HepG2 (cell line): Measurements from ENCODE around the gene KANTR. TPM values are rescaled to one million over a fixed set of nuclear protein-coding genes. Genes with fewer than 3 reads are reported as not detected.

Experiments
- ATAC-seq: fragments of 200-7000 bp; cut with Tn5 transposase; 3 replicates; pipeline ENCODE4 v1.9.1; 2020; ENCODE audit warnings: mild to moderate bottlenecking, moderate library complexity
- BruUV-seq: library from RNA; stranded (reverse); fragments of 400-500 nt; replicated peaks from 2 replicates; lab custom pipeline; 2021; lab: Mats Ljungman, UMichigan
- CTCF ChIA-PET: fragments of 300-600 bp; formaldehyde crosslinking; extraction: SDS; loops from one replicate; lab custom pipeline; 2021; ENCODE audit warnings: low total read pairs, inconsistent platforms, low intra/inter-chr PET ratio; lab: Yijun Ruan, JAX
- POLR2A ChIA-PET: fragments of 350-600 bp; sonication (Branson Sonifier 250); formaldehyde crosslinking; loops from one replicate; lab custom pipeline; 2020; ENCODE audit warnings: antibody characterized with exemption, inconsistent platforms; lab: Yijun Ruan, JAX
- DNase-seq: peaks from one replicate; pipeline ENCODE4 v3.0.0-alpha.2; 2015; ENCODE audit warnings: low spot score
- FAIRE-seq: peaks from 3 replicates; lab custom pipeline; 2011; peaks lifted over from hg19 to GRCh38; lab: Jason Lieb, UNC
- H2AFZ ChIP-seq: one replicate; pipeline ENCODE4 v1.6.1; 2011; ENCODE audit warnings: low read length, inconsistent platforms
- H3K27ac ChIP-seq: fragments of 300-600 bp; 3 replicates; pipeline ENCODE4 v1.8.0; 2011; ENCODE audit warnings: mixed run types, mild to moderate bottlenecking, mixed read lengths, low read length, inconsistent platforms; ENCODE audit not compliant: insufficient read depth; ENCODE audit errors: extremely low read length
- H3K27me3 ChIP-seq, 2 experiments: fragments of 200-600 bp in 1 of 2; 2 replicates in 1 of 2; 3 replicates in 1 of 2; pipeline versions ENCODE4 v1.6.0 to v1.8.0; 2011; ENCODE audit warnings: low read length in 2 of 2, mild to moderate bottlenecking in 2 of 2, moderate library complexity in 2 of 2, inconsistent platforms in 1 of 2; ENCODE audit not compliant: insufficient read depth in 2 of 2, control insufficient read depth in 1 of 2
- H3K36me3 ChIP-seq, 2 experiments: fragments of 200-600 bp in 1 of 2; replicated peaks in 1 of 2; 2 replicates in 1 of 2; 3 replicates in 1 of 2; pipeline versions ENCODE4 v1.5.1 to v1.8.0; 2011; ENCODE audit warnings: low read length in 2 of 2, inconsistent platforms in 1 of 2; ENCODE audit not compliant: insufficient read depth in 2 of 2, control insufficient read depth in 1 of 2
- H3K4me1 ChIP-seq: 2 replicates; pipeline ENCODE4 v1.5.1; 2012; ENCODE audit warnings: low read length, inconsistent platforms; ENCODE audit not compliant: insufficient read depth
- H3K4me2 ChIP-seq: 2 replicates; pipeline ENCODE4 v1.6.0; 2011; ENCODE audit warnings: low read depth, low read length, inconsistent platforms
- H3K4me3 ChIP-seq, 3 experiments: fragments of 200-600 bp in 1 of 3; sonication (generic), shearing (Covaris generic) in 1 of 3; replicated peaks in 1 of 3; 2 replicates each; pipeline ENCODE4 v1.5.1; 2011 to 2016; ENCODE audit warnings: low read length in 3 of 3, inconsistent platforms in 2 of 3, low read depth in 2 of 3, mild to moderate bottlenecking in 2 of 3, control low read depth in 1 of 3, mixed read lengths in 1 of 3; ENCODE audit not compliant: insufficient read depth in 1 of 3
- H3K79me2 ChIP-seq: one replicate; pipeline ENCODE4 v1.6.1; 2011; ENCODE audit warnings: low read length, inconsistent platforms; ENCODE audit not compliant: insufficient read depth
- H3K9ac ChIP-seq: 2 replicates; pipeline ENCODE4 v1.6.0; 2011; ENCODE audit warnings: mild to moderate bottlenecking, low read depth, low read length, inconsistent platforms; ENCODE audit not compliant: insufficient read depth
- H3K9me3 ChIP-seq: 2 replicates; pipeline ENCODE4 v1.5.1; 2012; ENCODE audit warnings: mild to moderate bottlenecking, low read length
- H4K20me1 ChIP-seq: 2 replicates; pipeline ENCODE4 v1.6.0; 2011; ENCODE audit warnings: inconsistent platforms, mild to moderate bottlenecking, low read length, moderate library complexity; ENCODE audit not compliant: insufficient read depth
- ARNT2 ChIP-seq: sonication (generic); formaldehyde crosslinking; IDR thresholded peaks from 2 replicates; pipeline ENCODE4 v1.8.0; 2022; ENCODE audit warnings: mild to moderate bottlenecking, low read depth, missing genetic modification reagents, moderate library complexity
- CCDC6 ChIP-seq: sonication (generic); formaldehyde crosslinking; IDR thresholded peaks from 2 replicates; pipeline ENCODE4 v1.8.1; 2022; ENCODE audit warnings: mild to moderate bottlenecking, missing genetic modification reagents, moderate library complexity
- EHMT2 ChIP-seq: fragments of 200-600 bp; sonication (generic); IDR thresholded peaks from 2 replicates; pipeline ENCODE4 v1.7.0; 2017; ENCODE audit warnings: antibody characterized with exemption, low read depth, low read length, borderline replicate concordance
- ESRRA ChIP-seq: sonication (generic); formaldehyde crosslinking; IDR thresholded peaks from 2 replicates; pipeline ENCODE4 v1.5.1; 2020; ENCODE audit warnings: mild to moderate bottlenecking, low read depth, missing genetic modification reagents
- FOXA3 ChIP-seq: IDR thresholded peaks from 2 replicates; pipeline ENCODE4 v1.6.1; 2016; ENCODE audit warnings: missing genetic modification reagents, missing compliant biosample characterization
- MIER3 ChIP-seq: IDR thresholded peaks from 2 replicates; pipeline ENCODE4 v1.6.1; 2016; ENCODE audit warnings: missing compliant biosample characterization, borderline replicate concordance
- TAF15 ChIP-seq: fragments of 200-400 bp; formaldehyde crosslinking; IDR thresholded peaks from one replicate; pipeline ENCODE4 v1.6.1; 2018; ENCODE audit warnings: mild to moderate bottlenecking, low read depth, low read length; ENCODE audit not compliant: poor library complexity, severe bottlenecking
- TMF1 ChIP-seq: sonication (generic); formaldehyde crosslinking; IDR thresholded peaks from 2 replicates; pipeline ENCODE4 v1.8.1; 2022; ENCODE audit warnings: low read depth, missing genetic modification reagents
- ZEB1 ChIP-seq: IDR thresholded peaks from 2 replicates; pipeline ENCODE4 v1.6.1; 2012; ENCODE audit warnings: mild to moderate bottlenecking, low read depth, inconsistent platforms; ENCODE audit not compliant: insufficient replicate concordance
- ZNF720 ChIP-seq: sonication (generic); formaldehyde crosslinking; IDR thresholded peaks from 2 replicates; pipeline ENCODE4 v1.4.0; 2020; ENCODE audit warnings: missing genetic modification reagents
- WGBS: methylation state at CpG from one replicate; pipeline ENCODE4 v1.1.6; 2017; ENCODE audit warnings: low lambda C conversion rate; 5-methylcytosine and 5-hydroxymethylcytosine counted together
- in situ Hi-C: cut with HindIII; loops from 2 replicates; pipeline ENCODE4 v1.10.0; 2017; ENCODE audit warnings: low pct_unique_long_range_greater_than_20kb; ENCODE audit not compliant: extremely low pct_ligation_motif_present
- intact Hi-C: fragments of 100-400 bp; cut with micrococcal nuclease; formaldehyde crosslinking; loops from one replicate; pipeline ENCODE4 v1.10.0; 2022; ENCODE audit not compliant: unreplicated experiment
- polyA plus RNA-seq, 8 experiments: library from polyadenylated mRNA; depleted of rRNA in 3 of 8; stranded (reverse) in 7 of 8; unstranded in 1 of 8; fragments of >200 nt; fragmentation: Illumina TruSeq in 4 of 8; extraction: Trizol in 4 of 8; gene quantifications; 2 replicates each; pipeline versions ENCODE4 v1.2.1 to v1.2.3, GENCODE V29; 2011 to 2016; ENCODE audit warnings: low read depth in 4 of 8, missing spikeins in 1 of 8, mixed read lengths in 1 of 8; ENCODE audit not compliant: insufficient read depth in 1 of 8
- total RNA-seq, 5 experiments: library from RNA; depleted of rRNA; stranded (reverse); fragments of >200 nt; fragmentation: Illumina TruSeq; extraction: Trizol; gene quantifications; 2 replicates each; pipeline ENCODE4 v1.2.3, GENCODE V29; 2016; ENCODE audit warnings: low read depth in 1 of 5
- TF ChIP-seq, protein P1 (sequence below): sonication (generic); formaldehyde crosslinking; IDR thresholded peaks from 2 replicates; pipeline ENCODE4 v1.4.0; 2020; ENCODE audit warnings: missing genetic modification reagents

Gene KANTR
- total and polyA plus RNA-seq, 2 of the 13 experiments (the other 11 are each of a cell fraction or from before 2014, with no cell fraction given) = 4.4 to 9.0 TPM

GRCh38 chrX:53084043-53084570 lies 9.8 kb upstream of the KANTR start:
- Histone ChIP-seq H3K9ac (no peak overlapping the region), H3K27me3 (no peaks in the 10 kb centered on the region), H3K4me1 (peaks cover 13% of the 10 kb centered on the region; the same call in 1 of the 2 replicates), H3K79me2 (peaks cover 7% of the 10 kb centered on the region), H2AFZ (no peak overlapping the region), H3K4me2 (peak overlapping the region; percentile 74; the same call in 1 of the 2 replicates), H3K9me3 (no peaks in the 10 kb centered on the region), H3K27ac (no peak overlapping the region), H3K36me3 (peaks cover 4 to 5% of the 10 kb centered on the region in 2 experiments; a peak in 2 of 5 replicates), H4K20me1 (no peaks in the 10 kb centered on the region), H3K4me3 (no peak overlapping the region)
- intact Hi-C loops = no loop called here
- TF ChIP-seq, protein P1, sequence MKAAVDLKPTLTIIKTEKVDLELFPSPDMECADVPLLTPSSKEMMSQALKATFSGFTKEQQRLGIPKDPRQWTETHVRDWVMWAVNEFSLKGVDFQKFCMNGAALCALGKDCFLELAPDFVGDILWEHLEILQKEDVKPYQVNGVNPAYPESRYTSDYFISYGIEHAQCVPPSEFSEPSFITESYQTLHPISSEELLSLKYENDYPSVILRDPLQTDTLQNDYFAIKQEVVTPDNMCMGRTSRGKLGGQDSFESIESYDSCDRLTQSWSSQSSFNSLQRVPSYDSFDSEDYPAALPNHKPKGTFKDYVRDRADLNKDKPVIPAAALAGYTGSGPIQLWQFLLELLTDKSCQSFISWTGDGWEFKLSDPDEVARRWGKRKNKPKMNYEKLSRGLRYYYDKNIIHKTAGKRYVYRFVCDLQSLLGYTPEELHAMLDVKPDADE (CRISPR knock-in tag) = no peak
- TF ChIP-seq CCDC6 (no peak), MIER3 (no peak), ZNF720 (CRISPR knock-in tag) (no peak), ESRRA (CRISPR knock-in tag) (no peak)
- ATAC-seq = no peak
- POLR2A ChIA-PET = no interaction called here
- FAIRE-seq = no peak
- in situ Hi-C loops = no loop called here
- no TSS peak for BruUV-seq
- WGBS = 100% methylated on average over 1 of the region's 4 CpGs
- DNase-seq = no peak
- CTCF ChIA-PET = no interaction called here

DNA sequence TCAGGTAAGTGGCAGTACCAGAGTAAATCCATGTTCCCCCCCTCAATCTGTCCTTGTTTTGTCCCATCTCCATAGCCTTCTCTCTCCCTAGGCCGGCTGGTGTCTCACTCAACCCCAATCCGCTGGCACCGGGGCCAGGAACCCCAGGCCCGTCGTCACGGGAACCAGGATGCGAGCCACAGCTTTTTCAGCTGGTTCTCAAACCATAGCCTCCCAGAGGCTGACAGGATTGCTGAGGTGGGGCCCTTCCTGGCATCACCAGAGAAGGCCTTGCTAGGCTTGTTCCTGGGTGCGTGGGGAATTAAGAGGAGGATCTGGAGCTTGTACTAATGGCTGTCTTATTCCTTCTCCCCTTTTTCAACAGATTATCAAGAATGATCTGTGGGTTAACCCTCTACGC lies 9.1 kb upstream of the KANTR start:
- peaks cover 13% of the 10 kb centered on the region; the same call in 1 of the 2 replicates for H3K4me1 ChIP-seq
- no peaks in the 10 kb centered on the region for H3K9me3 ChIP-seq
- H3K36me3 ChIP-seq = peaks cover 4 to 5% of the 10 kb centered on the region in 2 experiments; a peak in 2 of 5 replicates
- H3K27ac ChIP-seq = no peak overlapping the region
- H3K9ac ChIP-seq = no peak overlapping the region
- H3K4me2 ChIP-seq = no peak overlapping the region
- no peak for FAIRE-seq
- no peak for DNase-seq
- ChIA-PET POLR2A (no interaction called here), CTCF (no interaction called here)
- ATAC-seq = no peak
- H3K4me3 ChIP-seq = no peak overlapping the region
- H3K27me3 ChIP-seq = no peaks in the 10 kb centered on the region
- intact Hi-C loops = no loop called here
- no peaks in the 10 kb centered on the region for H4K20me1 ChIP-seq
- BruUV-seq = no TSS peak
- H3K79me2 ChIP-seq = peaks cover 7% of the 10 kb centered on the region
- no peak overlapping the region for H2AFZ ChIP-seq
- WGBS = over 99% methylated on average over 8 of the region's 9 CpGs
- in situ Hi-C loops = no loop called here
- TF ChIP-seq FOXA3 (CRISPR knock-in tag) (no peak), ZEB1 (no peak), TAF15 (no peak), ARNT2 (CRISPR knock-in tag) (no peak), TMF1 (CRISPR knock-in tag) (no peak), EHMT2 (no peak)
